Heart right ventricle (tissue), 16 donors: ENCODE measurements around the gene WTIP. TPM values are rescaled to one million over a fixed set of nuclear protein-coding genes. Genes with fewer than 3 reads are reported as not detected.
"Not testable (repeated sequence)": the region's sequence is repeated elsewhere in the genome, so short reads cannot be mapped to it uniquely, and the experiment has no call there.

Experiments
- ATAC-seq, 8 donors: fragments of 200-7000 bp; cut with Tn5 transposase; one replicate each; pipeline ENCODE4 v1.9.1; 2020; ENCODE audit warnings: mild to moderate bottlenecking in 8 of 8, moderate library complexity in 8 of 8, moderate number of reproducible peaks in 1 of 8
- DNase-seq, 2 donors: peaks; one replicate each; pipeline ENCODE4 v3.0.0-alpha.2; 2020
- H3K27ac ChIP-seq, 10 donors: fragments of 200-600 bp; sonication (generic) in 2 of 10; one replicate each; pipeline versions ENCODE4 v1.5.0 to v1.8.0; 2020 to 2022; ENCODE audit warnings: mild to moderate bottlenecking in 3 of 10
- H3K27me3 ChIP-seq, 7 donors: fragments of 200-600 bp; one replicate each; pipeline ENCODE4 v1.8.0; 2021 to 2022; ENCODE audit warnings: mild to moderate bottlenecking in 2 of 7
- H3K36me3 ChIP-seq, 9 donors: fragments of 200-600 bp; sonication (generic) in 1 of 9; one replicate each; pipeline versions ENCODE4 v1.5.0 to v1.8.0; 2020 to 2022; ENCODE audit warnings: mild to moderate bottlenecking in 2 of 9
- H3K4me1 ChIP-seq, 9 donors: fragments of 200-600 bp; sonication (generic) in 1 of 9; one replicate each; pipeline versions ENCODE4 v1.5.0 to v1.8.0; 2020 to 2022; ENCODE audit warnings: mild to moderate bottlenecking in 4 of 9
- H3K4me3 ChIP-seq, 10 donors: fragments of 200-600 bp; sonication (generic) in 2 of 10; one replicate each; pipeline versions ENCODE4 v1.5.0 to v1.8.0; 2020 to 2022; ENCODE audit warnings: mild to moderate bottlenecking in 7 of 10, moderate library complexity in 2 of 10
- H3K9me3 ChIP-seq, 11 donors: fragments of 200-600 bp in 10 of 11; sonication (generic) in 2 of 11; one replicate each; pipeline versions ENCODE4 v1.5.0 to v1.8.0; 2013 to 2022; ENCODE audit warnings: mild to moderate bottlenecking in 2 of 11, control low read depth in 1 of 11, moderate library complexity in 1 of 11
- CTCF ChIP-seq, 9 donors: fragments of 200-600 bp; sonication (generic) in 2 of 9; IDR thresholded peaks; one replicate each; pipeline versions ENCODE4 v1.5.0 to v1.8.0; 2021 to 2022; ENCODE audit warnings: antibody characterized with exemption in 9 of 9, mild to moderate bottlenecking in 5 of 9, moderate library complexity in 1 of 9
- WGBS, 2 donors: extraction: QIAGEN DNeasy Blood & Tissue Kit; methylation state at CpG; one replicate each; pipeline ENCODE4 v1.1.7; 2013; ENCODE audit warnings: inconsistent platforms in 1 of 2; 5-methylcytosine and 5-hydroxymethylcytosine counted together
- intact Hi-C, 10 donors: fragments of 100-400 bp; cut with DNase I; formaldehyde crosslinking; loops; one replicate each; pipeline versions ENCODE4 v1.11.1 to v1.14.2; 2022
- polyA plus RNA-seq, 2 donors: library from polyadenylated mRNA; stranded (reverse); fragments of 200-250 nt; gene quantifications; one replicate each; pipeline ENCODE4 v1.2.3, GENCODE V29; 2013
- total RNA-seq, 10 donors: library from RNA; stranded (reverse); fragmentation: NEBNext Ultra II Directional in 3 of 10; extraction: Animal tissue kit (Norgen Biotek cat#: 25700) in 3 of 10; gene quantifications; one replicate each; pipeline versions ENCODE4 v1.2.1 to v1.2.4, GENCODE V29; 2021 to 2023
- donor health status: Arrhythmogenic right ventricular cardiomyopathy.
- donor health status: ischemic (EF 13 %, LVEDD 7.1; RV severe dilation, severe dysfunction).
- donor health status: healthy with polysubstance abuse.
- donor health status: DM: no; HTN: yes; CAD: no.
- donor health status: DM: no; HTN: no; CAD: no.
- donor health status: ischemic (EF 25% LVEDD 6.9; RV normal size, moderate dysfunction).
- donor health status: ischemic (EF 25% LVEDD 5.7; RV mildly dilated, moderate dysfunction).
- donor health status: healthy.
- donor health status: DM: yes; HTN: yes; CAD: no.
- donor health status: Ischemic cardiomyopathy.
- donor health status: ischemic (EF 35%, LVEDD 5.7; RV mildly dilated, moderate dysfunction).
- donor health status: nonischemic (EF 11% LVEDD 7.7; RV severe dilation, severe dysfunction).
- donor health status: DM: yes; HTN: yes; CAD: no.
- donor health status: PGD.
- donor health status: ischemic (EF 29% LVEDD 5.4; RV normal size, mild dysfunction).
- donor health status: nonischemic (EF 23%, LVEDD 6.1; RV moderate dilation, normal function).

Gene WTIP
- total and polyA plus RNA-seq, 12 donors, result 4.8 to 30.0 (median 22.7) TPM

- WGBS, 2 donors, result 40 to 52% methylated on average over 8 of the region's 8 CpGs
- H3K9me3 ChIP-seq, result peaks cover 0 to 5% (median 0%) of the 10 kb centered on the region in 11 donors
- intact Hi-C loops, result loop anchor here in 1 of 10 donors (10.0 kb wide), 1 partner anchor 209 kb away; no protein-coding TSS in a partner anchor
- H3K4me3 ChIP-seq, result no peak overlapping the region
- H3K27ac ChIP-seq, result no peak overlapping the region
- H3K4me1 ChIP-seq, result peaks cover 0 to 28% (median 10%) of the 10 kb centered on the region in 9 donors
- peaks cover 0 to 6% (median 0%) of the 10 kb centered on the region in 9 donors for H3K36me3 ChIP-seq
- no peak for TF ChIP-seq CTCF (IDR thresholded peaks at IDR 0.05)
- peaks cover 0 to 5% (median 0%) of the 10 kb centered on the region in 7 donors for H3K27me3 ChIP-seq
- ATAC-seq, result peak in 1 of 8 donors; percentile 35
- no peak for DNase-seq
Observed at GRCh38 chr19:34506026-34506370, 24.4 kb downstream of the WTIP start.

- peaks cover 0 to 6% (median 0%) of the 10 kb centered on the region in 9 donors for H3K36me3 ChIP-seq
- WGBS, 2 donors, result 80 to 85% methylated on average over 4 of the region's 4 CpGs
- peaks cover 0 to 10% (median 0%) of the 10 kb centered on the region in 11 donors for H3K9me3 ChIP-seq
- DNase-seq, result no peak
- H3K27me3 ChIP-seq, result no peaks in the 10 kb centered on the region
- intact Hi-C loops, result loop anchor here in 1 of 10 donors (10.0 kb wide), 1 partner anchor 207 kb away; no protein-coding TSS in a partner anchor
- peaks cover 0 to 19% (median 3%) of the 10 kb centered on the region in 9 donors for H3K4me1 ChIP-seq
- no peak for ATAC-seq
- H3K27ac ChIP-seq, result no peak overlapping the region
- H3K4me3 ChIP-seq, result no peak overlapping the region
- TF ChIP-seq CTCF (IDR thresholded peaks at IDR 0.05), result no peak
Observed at GRCh38 chr19:34507414-34508067, 26.0 kb downstream of the WTIP start.

GRCh38 chr19:34508540-34508939 lies 27.0 kb downstream of the WTIP start:
- H3K27ac ChIP-seq, result no peak overlapping the region
- WGBS, 2 donors, result 63 to 65% methylated on average over 9 of the region's 9 CpGs
- peaks cover 0 to 10% (median 0%) of the 10 kb centered on the region in 11 donors for H3K9me3 ChIP-seq
- no peak for DNase-seq
- no peak for TF ChIP-seq CTCF (IDR thresholded peaks at IDR 0.05)
- H3K27me3 ChIP-seq, result peaks cover 0 to 1% (median 0%) of the 10 kb centered on the region in 7 donors
- no peak overlapping the region for H3K4me3 ChIP-seq
- intact Hi-C loops, result loop anchor here in 1 of 10 donors (10.0 kb wide), 1 partner anchor 206 kb away; no protein-coding TSS in a partner anchor
- ATAC-seq, result peak in 2 of 8 donors; percentile 35 to 37
- peaks cover 0 to 12% (median 0%) of the 10 kb centered on the region in 9 donors for H3K4me1 ChIP-seq
- H3K36me3 ChIP-seq, result no peaks in the 10 kb centered on the region

GRCh38 chr19:34510904-34511303 lies 29.3 kb downstream of the WTIP start:
- peaks cover 0 to 10% (median 0%) of the 10 kb centered on the region in 11 donors for H3K9me3 ChIP-seq
- H3K4me3 ChIP-seq, H3K4me1 ChIP-seq, H3K36me3 ChIP-seq, ATAC-seq, H3K27ac ChIP-seq, H3K27me3 ChIP-seq, intact Hi-C loops, DNase-seq: not testable (repeated sequence)
- 95 to 97% methylated on average over 5 of the region's 5 CpGs for WGBS, 2 donors
